HPDE6-E6E7 (cell line): Measurements from ENCODE around the gene OOEP.
"Not testable (repeated sequence)": the region's sequence is repeated elsewhere in the genome, so short reads cannot be mapped to it uniquely, and the experiment has no call there.

Source experiments
- DNase-seq: peaks from one replicate; pipeline ENCODE4 v3.0.0; 2011; ENCODE audit warnings: missing footprints; ENCODE audit errors: extremely low spot score

OOEP gene

GRCh38 chr6:73369563-73369962, at the start of gene OOEP:
Gene OOEP, minus strand, starts transcription at chr6:73369897. Its CDS starts 105 bp downstream, at chr6:73369792.
- no peak for DNase-seq

- DNase-seq: no peak
Observed at GRCh38 chr6:73418081-73418741, 48.5 kb upstream of the OOEP start.

- DNase-seq: no peak
Observed at GRCh38 chr6:73413102-73413501, 43.4 kb upstream of the OOEP start.

- DNase-seq: no peak
Observed at GRCh38 chr6:73409395-73409794, 39.7 kb upstream of the OOEP start.

- DNase-seq: no peak
Observed at GRCh38 chr6:73400656-73401055, 31.0 kb upstream of the OOEP start.

- no peak for DNase-seq
Observed at GRCh38 chr6:73395875-73396274, 26.2 kb upstream of the OOEP start.

GRCh38 chr6:73394577-73395354, 25.1 kb upstream of the OOEP start, which contains the start of gene DDX43:
Gene DDX43, plus strand, starts transcription at chr6:73394828. Its CDS starts 78 bp downstream, at chr6:73394906.
- no peak for DNase-seq

GRCh38 chr6:73393278-73393677, 23.6 kb upstream of the OOEP start:
- no peak for DNase-seq

- DNase-seq: not testable (repeated sequence)
Observed at GRCh38 chr6:73392188-73392587, 22.5 kb upstream of the OOEP start.

GRCh38 chr6:73391675-73392074, 22.0 kb upstream of the OOEP start:
- peak; percentile 34 for DNase-seq

- DNase-seq: no peak
Observed at GRCh38 chr6:73389854-73390253, 20.2 kb upstream of the OOEP start.

- peak; percentile 61 for DNase-seq
Observed at GRCh38 chr6:73388800-73389512, 19.3 kb upstream of the OOEP start.

- DNase-seq: no peak
Observed at GRCh38 chr6:73388433-73388799, 18.7 kb upstream of the OOEP start.

- DNase-seq: no peak
Observed at GRCh38 chr6:73382462-73383113, 12.9 kb upstream of the OOEP start.

- not testable (repeated sequence) for DNase-seq
Observed at GRCh38 chr6:73381531-73381930, 11.8 kb upstream of the OOEP start.

GRCh38 chr6:73377225-73377624, 7.5 kb upstream of the OOEP start:
- no peak for DNase-seq

GRCh38 chr6:73375216-73375615, 5.5 kb upstream of the OOEP start:
- DNase-seq: no peak

GRCh38 chr6:73372516-73372915, 2.8 kb upstream of the OOEP start:
- DNase-seq: no peak

GRCh38 chr6:73371984-73372383, 2.3 kb upstream of the OOEP start:
- DNase-seq: no peak

- DNase-seq: no peak
Observed at GRCh38 chr6:73369157-73369556, 540 bp downstream of the OOEP start.

GRCh38 chr6:73368675-73369074, 1.0 kb downstream of the OOEP start:
- DNase-seq: no peak

- DNase-seq: no peak
Observed at GRCh38 chr6:73367761-73368355, 1.8 kb downstream of the OOEP start.
